Measurements from ENCODE around the gene BACH2.

GRCh38 chr6:89921691-89922090, 375.0 kb downstream of the BACH2 start:
- no peak for TF ChIP-seq EP300 (IDR thresholded peaks at IDR 0.05)
- TF ChIP-seq, protein P1, sequence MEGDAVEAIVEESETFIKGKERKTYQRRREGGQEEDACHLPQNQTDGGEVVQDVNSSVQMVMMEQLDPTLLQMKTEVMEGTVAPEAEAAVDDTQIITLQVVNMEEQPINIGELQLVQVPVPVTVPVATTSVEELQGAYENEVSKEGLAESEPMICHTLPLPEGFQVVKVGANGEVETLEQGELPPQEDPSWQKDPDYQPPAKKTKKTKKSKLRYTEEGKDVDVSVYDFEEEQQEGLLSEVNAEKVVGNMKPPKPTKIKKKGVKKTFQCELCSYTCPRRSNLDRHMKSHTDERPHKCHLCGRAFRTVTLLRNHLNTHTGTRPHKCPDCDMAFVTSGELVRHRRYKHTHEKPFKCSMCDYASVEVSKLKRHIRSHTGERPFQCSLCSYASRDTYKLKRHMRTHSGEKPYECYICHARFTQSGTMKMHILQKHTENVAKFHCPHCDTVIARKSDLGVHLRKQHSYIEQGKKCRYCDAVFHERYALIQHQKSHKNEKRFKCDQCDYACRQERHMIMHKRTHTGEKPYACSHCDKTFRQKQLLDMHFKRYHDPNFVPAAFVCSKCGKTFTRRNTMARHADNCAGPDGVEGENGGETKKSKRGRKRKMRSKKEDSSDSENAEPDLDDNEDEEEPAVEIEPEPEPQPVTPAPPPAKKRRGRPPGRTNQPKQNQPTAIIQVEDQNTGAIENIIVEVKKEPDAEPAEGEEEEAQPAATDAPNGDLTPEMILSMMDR (IDR thresholded peaks at IDR 0.05) = no peak
- no peak for TF ChIP-seq POLR2A (IDR thresholded peaks at IDR 0.05; ENCODE audit: low read depth)
